Measurements from ENCODE around the gene PTGIS.

PTGIS gene

DNA sequence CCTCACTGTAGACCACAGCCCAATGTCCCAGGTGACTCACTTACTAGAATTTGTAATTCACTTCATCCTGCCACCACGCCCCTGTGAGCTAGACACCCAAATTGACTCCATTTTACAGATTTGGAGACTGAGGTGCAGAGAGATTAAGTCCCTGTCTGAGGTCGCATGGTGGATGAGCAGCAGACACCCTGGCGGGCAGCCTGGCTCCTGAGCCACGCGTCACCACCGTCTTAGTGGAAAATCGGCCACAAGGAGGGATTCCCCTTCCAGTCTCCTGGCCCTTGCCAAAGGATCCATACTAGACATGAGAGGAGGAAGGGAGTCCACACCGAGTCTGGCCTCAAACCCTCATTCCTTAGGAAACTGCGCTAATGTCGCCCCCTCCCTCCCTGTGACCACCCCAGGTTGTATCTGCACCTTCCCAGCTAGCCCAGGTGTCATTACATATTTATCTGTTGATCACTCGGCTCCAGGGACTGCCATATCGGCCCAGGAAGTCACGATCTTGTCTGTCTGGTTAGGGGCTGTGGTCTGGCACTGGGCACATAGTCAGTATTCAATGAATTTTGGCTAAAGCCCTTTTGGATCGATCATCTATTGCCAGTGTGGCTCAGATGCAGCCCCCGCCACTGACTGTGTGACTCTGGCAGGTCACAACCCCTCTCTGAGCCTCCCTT lies 25.7 kb upstream of the PTGIS start:
- TF ChIP-seq, protein P1, sequence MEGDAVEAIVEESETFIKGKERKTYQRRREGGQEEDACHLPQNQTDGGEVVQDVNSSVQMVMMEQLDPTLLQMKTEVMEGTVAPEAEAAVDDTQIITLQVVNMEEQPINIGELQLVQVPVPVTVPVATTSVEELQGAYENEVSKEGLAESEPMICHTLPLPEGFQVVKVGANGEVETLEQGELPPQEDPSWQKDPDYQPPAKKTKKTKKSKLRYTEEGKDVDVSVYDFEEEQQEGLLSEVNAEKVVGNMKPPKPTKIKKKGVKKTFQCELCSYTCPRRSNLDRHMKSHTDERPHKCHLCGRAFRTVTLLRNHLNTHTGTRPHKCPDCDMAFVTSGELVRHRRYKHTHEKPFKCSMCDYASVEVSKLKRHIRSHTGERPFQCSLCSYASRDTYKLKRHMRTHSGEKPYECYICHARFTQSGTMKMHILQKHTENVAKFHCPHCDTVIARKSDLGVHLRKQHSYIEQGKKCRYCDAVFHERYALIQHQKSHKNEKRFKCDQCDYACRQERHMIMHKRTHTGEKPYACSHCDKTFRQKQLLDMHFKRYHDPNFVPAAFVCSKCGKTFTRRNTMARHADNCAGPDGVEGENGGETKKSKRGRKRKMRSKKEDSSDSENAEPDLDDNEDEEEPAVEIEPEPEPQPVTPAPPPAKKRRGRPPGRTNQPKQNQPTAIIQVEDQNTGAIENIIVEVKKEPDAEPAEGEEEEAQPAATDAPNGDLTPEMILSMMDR (IDR thresholded peaks at IDR 0.05; ENCODE audit: borderline replicate concordance, insufficient read depth, low read depth, low read length): no peak

DNA sequence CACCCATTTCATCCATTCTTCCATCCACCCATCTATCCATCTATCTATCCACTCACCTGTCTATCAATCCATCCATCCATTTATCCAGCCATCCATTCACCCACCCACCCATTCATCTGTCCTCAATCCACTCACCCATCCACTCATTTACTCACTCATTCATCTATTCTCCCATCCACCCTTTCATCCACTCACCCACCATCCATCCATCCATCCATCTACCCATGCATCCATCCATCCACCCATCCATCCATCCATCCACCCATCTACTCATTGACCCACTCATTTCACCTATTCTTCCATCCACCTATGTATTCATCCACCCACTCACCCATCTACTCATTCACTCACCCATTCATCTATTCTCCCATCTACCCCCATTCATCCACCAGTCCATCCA lies 24.2 kb upstream of the PTGIS start:
- TF ChIP-seq, protein P1 (IDR thresholded peaks at IDR 0.05; ENCODE audit: borderline replicate concordance, insufficient read depth, low read depth, low read length): no peak
- no peak overlapping the region for H3K4me3 ChIP-seq (ENCODE audit: low read depth, low read length)

More for the DNA sequence above, 25.7 kb upstream of the PTGIS start:
- H3K4me3 ChIP-seq (ENCODE audit: low read depth, low read length): no peak overlapping the region

DNA sequence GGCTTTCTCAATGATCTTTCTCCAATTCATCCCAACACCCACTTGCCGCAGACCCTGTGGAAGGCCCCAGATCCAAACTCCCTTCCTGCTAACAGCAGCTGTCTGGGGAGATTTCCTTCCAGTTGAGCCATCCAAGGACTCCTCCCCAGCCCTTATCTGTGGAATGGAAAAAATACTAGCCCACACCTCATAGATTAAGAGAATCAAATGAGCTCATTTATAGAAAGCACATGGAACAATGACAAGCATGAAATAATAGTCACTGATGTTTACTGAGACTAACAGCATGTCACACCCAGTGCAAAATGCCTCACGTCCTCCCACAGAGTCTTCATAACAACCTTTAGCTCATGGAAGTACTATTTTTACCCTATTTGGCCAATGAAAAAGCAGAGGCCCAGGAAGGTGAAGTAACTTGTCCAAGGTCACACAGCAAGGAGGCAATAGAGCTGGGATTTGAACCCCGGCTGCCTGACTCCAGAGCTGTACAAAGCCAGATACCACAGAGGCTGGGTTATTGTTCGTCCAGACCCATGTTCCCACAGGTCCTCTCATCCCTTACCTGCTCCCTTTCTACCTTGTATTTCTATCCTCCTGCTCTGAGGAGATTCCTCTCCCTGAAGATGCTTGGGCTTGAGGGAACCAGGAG lies 23.4 kb upstream of the PTGIS start:
- H3K4me3 ChIP-seq (ENCODE audit: low read depth, low read length): no peak overlapping the region
- TF ChIP-seq, protein P1 (IDR thresholded peaks at IDR 0.05; ENCODE audit: borderline replicate concordance, insufficient read depth, low read depth, low read length): no peak

- TF ChIP-seq, protein P1 (IDR thresholded peaks at IDR 0.05; ENCODE audit: borderline replicate concordance, insufficient read depth, low read depth, low read length): no peak
- H3K4me3 ChIP-seq (ENCODE audit: low read depth, low read length): no peak overlapping the region
These were observed 22.5 kb upstream of the PTGIS start for GRCh38 chr20:49590163-49591017.

DNA sequence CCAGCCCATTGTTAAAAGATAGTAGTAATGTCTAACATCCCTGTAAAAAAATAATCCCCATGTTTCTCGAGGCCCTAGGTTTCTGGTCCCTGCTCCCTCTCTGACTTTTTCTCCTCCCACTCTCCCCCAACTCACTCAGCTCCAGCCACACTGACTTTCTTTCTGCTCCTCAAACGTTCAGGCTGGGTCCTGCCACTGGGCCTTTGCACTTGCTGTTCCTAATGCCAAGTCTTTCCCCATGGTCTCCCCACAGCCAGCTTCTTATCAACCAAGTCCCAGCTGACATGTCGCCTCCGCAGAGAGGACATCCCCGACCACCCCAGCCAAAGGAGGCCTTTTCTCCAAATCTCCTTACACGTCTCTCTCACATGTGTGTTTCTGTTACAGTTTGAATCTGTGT lies 21.8 kb upstream of the PTGIS start:
- H3K4me3 ChIP-seq (ENCODE audit: low read depth, low read length): no peak overlapping the region
- TF ChIP-seq, protein P1 (IDR thresholded peaks at IDR 0.05; ENCODE audit: borderline replicate concordance, insufficient read depth, low read depth, low read length): no peak

- TF ChIP-seq, protein P1 (IDR thresholded peaks at IDR 0.05; ENCODE audit: borderline replicate concordance, insufficient read depth, low read depth, low read length): no peak
- no peak overlapping the region for H3K4me3 ChIP-seq (ENCODE audit: low read depth, low read length)
These were observed 19.2 kb upstream of the PTGIS start for GRCh38 chr20:49587111-49587570.

All from GM12875 (cell line).